ENCODE measurements around the gene BPIFA3.

DNA sequence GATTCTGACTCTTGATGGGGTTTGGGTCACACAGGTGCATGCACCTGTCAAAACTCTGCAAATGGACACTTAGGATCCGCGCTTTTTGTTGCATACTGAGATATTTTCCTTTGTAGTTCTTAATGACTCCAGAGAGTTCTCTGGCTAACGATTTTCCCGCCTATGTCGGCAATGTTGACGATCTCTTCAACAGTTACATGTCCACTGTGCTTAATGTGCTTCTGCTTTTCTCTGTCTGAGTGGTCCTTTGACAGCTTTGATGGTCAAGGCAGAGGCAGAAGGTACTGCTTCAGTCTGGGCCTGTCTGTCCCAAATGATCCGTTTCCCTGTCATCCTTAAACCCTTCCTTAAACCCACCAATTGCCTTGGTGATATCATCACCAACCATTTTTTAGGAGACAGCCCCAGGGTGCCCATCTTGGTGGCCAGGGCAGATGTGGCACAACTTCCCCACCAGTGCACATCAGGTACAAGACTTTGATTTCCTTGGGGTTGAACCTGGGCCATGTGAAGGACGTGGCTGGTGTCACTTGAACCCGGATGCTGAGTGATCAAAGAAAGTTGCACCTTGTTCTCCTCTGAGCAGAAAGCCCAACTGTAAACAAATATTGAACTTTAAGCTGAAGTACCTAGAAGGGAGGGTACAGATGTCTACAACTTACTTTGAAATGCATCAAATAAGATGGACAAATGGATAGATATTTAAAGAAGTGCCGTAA, 55.2 kb downstream of the BPIFA3 start:
- TF ChIP-seq, protein P1, sequence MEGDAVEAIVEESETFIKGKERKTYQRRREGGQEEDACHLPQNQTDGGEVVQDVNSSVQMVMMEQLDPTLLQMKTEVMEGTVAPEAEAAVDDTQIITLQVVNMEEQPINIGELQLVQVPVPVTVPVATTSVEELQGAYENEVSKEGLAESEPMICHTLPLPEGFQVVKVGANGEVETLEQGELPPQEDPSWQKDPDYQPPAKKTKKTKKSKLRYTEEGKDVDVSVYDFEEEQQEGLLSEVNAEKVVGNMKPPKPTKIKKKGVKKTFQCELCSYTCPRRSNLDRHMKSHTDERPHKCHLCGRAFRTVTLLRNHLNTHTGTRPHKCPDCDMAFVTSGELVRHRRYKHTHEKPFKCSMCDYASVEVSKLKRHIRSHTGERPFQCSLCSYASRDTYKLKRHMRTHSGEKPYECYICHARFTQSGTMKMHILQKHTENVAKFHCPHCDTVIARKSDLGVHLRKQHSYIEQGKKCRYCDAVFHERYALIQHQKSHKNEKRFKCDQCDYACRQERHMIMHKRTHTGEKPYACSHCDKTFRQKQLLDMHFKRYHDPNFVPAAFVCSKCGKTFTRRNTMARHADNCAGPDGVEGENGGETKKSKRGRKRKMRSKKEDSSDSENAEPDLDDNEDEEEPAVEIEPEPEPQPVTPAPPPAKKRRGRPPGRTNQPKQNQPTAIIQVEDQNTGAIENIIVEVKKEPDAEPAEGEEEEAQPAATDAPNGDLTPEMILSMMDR (IDR thresholded peaks at IDR 0.05), result no peak
- no peak for TF ChIP-seq POLR2A (IDR thresholded peaks at IDR 0.05)
